SW480 (cell line): Measurements from ENCODE around the gene USPL1.
"Not testable (repeated sequence)": the region's sequence is repeated elsewhere in the genome, so short reads cannot be mapped to it uniquely, and the experiment has no call there.

Source experiments
- DNase-seq: peaks from one replicate; pipeline ENCODE4 v3.0.0-alpha.2; 2016; ENCODE audit warnings: low spot score

Gene USPL1

GRCh38 chr13:30616927-30617314 is 799 bp upstream of the USPL1 start:
- peak; percentile 97 for DNase-seq

DNA sequence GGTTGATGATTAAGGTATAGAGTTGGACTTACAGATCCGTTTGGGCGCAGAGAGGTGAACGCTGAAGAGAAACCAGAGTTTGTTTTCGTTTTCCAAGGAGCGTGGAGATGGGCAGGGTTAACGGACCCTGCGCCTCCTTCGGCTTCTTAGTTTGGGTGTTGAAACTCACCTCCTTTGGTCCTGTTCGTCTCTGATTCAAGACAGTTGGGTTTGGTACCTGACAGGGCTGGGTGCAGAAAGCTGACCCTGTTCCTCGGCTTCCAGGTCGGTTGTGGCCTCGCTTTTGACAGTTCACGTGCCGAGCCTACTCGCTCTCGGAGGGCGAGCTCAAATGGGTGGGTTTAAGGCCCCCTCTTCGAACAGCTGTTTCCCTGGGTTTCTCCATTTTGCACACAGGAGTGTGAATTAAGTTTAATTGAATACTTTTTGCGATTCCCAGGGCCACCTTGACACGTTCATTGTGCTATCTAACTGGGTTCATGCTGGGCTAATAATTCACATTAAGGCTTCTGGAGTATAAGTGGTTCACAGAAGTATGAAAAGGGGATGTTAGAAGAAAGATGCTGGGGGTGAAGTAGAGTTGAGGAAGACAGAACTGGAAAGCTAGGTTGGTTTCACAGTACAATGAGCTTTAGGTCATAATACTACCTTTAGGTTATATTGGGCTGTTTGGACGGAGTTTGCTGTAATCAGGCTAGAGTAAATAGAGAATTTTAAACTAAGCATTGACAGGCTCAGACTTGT is 638 bp downstream of the USPL1 start:
- DNase-seq = no peak

DNA sequence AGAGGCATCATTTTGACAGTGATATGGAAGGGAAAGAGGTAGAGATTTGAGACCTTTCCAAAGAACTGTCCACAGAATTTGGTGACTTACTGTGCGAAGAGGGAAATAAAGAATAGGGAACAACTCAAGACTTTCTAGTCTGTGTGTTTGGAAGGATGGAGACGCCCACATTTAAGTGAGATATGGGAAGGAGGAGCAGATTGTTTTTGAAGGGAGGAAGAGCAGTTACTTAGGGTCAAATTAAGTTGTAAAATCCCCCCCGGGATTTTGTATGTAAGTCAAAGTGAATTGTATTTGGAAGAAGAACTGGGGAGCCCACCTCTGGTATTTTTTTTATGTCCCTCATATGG is 1.2 kb downstream of the USPL1 start:
- DNase-seq = no peak

DNA sequence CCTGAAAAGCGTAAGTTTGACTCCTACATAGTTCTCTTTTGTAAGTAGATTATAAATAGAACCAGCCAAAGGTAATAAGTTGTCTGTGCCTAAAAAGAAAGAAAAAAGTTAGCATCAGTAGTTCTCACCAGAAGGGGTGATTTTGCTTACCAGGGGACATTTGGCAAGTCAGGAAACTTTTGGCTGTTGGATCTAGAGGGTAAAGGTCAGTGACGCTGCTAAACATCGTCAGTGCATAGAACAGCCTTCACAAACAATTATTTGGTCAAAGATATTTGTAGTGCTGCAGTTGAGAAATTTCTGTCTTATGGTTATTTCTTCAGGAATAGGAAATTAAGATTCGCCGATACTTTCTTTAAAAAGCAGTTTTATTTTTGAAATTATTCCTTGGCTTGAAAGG is 2.0 kb downstream of the USPL1 start:
- no peak for DNase-seq

GRCh38 chr13:30620941-30621340 is 3.2 kb downstream of the USPL1 start:
- DNase-seq = no peak

DNA sequence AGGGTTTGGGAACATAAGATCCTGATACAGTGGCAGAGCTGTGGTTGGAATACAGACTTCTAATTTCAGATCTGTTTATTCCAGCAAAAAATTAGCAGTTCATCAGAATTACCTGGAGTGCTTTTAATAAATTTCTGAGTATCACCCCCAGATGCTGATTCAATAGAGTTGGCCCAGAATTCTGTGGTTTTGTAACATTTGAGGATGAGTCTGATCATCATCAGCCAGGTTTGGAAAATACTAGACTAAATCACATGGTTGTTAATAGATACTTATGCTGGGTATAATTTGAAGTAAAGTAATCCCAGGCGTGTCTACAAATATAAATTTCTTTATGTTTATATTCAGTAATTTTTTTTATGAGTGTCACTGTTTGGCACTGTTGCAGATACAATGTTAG is 4.8 kb downstream of the USPL1 start:
- DNase-seq = no peak

DNA sequence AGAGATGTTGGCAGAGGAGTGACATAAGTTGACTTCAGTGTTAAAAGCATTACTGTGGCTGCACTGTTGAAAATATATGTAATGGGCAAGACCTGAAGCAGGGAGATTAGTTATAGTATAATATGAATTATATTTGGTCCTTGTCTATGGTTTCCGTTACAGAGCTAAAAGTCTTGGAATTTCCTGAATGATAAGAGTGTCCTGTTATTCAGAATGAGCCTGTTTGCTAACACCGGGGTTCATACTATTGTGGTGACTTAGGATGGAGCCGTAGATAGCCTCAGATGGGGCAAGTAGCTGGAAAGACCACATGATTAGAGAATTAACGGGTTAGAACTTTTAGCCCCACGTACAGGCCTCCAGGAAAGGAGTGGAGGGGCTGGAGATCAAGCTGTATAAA is 5.7 kb downstream of the USPL1 start:
- no peak for DNase-seq

DNA sequence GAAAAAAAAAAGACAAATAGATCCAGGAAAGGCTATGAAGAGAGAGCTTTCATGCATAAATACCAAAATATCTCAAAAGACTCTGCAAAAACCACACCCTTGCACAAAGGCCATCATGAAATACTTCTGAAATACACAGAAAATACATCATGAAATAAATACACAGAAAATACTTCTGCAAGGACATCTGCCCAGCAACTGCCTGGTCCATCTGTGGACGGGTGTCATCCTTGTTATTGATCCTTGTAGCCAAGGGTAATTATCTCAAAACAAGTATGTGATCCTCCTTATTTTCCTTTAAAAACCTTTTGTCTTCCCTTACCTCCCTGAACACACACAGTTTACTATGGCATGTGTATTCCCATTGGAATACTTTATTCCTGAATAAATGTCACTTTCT is 6.9 kb downstream of the USPL1 start:
- DNase-seq = no peak

DNA sequence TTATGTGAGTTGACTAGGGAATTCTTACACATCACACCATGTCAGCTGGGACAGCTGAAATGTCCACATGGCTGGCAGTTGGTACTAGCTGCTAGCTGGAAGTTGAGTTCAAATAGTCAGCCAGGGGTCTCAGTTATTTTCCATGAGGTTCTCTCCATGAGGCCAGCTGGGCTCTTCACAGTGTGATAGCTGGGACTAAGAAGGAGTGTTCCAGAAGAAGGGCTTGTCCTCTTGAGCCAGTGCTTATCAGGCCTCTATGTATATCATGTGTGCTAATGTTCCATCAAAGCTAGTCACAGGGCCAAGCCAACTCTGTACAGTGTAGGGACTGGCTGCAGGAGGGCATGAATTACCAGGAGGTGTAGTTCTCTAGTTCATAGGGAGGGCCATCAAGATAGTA is 11.8 kb downstream of the USPL1 start:
- DNase-seq = no peak

DNA sequence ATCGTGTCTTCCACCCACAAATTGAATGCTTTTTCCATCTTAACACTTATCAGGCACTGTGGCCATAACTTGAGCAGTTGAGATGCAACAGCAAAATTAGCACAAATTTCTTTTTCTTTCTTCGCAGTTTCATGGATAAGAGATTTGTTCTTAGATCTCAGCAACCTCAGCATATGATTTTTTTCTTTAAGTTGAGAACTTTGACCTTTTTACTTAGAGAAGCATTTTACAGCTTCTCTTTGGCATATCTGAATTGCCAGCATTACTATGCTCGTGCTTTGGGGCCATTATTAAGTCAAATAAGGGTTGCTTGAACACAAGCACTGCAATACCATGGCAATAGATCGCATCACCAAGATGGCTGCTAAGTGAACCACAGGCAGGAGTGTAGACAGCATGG is 16.1 kb downstream of the USPL1 start:
- no peak for DNase-seq

DNA sequence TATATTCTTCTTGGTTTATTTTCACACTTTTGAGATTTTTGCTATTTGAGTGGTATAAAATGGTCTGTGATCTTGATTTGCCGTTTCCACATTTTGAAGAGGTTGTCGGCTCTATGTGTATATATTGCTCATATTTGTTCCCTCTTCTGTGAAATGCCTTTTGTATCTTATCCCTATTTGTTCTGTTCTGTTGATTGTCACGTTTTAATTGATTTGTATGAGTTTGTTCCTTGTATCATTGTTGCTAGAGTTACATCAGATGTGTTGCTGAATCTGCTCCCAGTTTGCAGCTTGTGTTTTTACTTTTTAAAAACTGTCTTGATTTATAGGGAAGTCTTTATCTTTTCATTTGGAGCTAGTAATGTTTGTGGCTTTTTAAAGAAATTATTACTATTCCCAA is 17.1 kb downstream of the USPL1 start:
- no peak for DNase-seq

DNA sequence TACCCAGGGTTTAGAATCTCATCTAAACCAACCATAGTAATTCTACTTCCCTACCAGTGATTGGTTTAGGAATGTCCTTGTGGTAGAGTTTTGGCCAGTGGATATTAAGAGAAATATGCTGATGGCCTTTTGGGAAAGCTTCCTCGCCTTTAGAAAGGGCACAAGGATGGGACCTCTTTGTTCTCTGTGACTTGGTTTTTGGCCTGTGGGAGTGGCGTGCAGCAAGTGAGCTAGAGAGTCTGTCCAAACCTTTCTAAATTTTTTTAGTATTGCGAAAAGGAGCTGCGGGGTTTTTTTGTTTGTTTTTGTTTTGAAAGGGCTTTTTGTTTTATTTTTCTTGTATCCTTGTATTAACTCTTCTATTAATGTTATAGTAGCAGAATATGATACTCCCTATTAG is 20.6 kb downstream of the USPL1 start:
- DNase-seq = no peak

- no peak for DNase-seq
These were observed 22.0 kb downstream of the USPL1 start for GRCh38 chr13:30639671-30640070.

GRCh38 chr13:30641173-30641572 is 23.5 kb downstream of the USPL1 start:
- DNase-seq = not testable (repeated sequence)

DNA sequence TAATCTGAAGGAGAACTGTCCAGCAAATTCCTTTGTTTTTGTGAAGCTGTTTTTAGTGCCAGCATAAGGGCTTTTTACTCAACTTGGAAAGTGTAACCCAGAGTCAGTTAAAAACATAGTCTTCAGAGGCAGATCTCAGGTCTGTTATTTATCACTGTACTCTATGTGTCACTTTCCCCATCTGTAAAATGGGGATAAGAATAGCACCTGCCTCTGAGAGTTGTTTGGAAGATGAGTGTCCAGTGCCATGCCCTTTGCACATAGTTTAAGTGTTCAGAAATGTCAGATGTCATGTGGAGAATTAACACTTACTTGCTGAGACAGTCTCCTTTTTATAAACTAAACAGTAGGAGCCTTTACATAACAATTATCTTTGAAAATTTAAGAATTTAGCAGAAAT is 27.9 kb downstream of the USPL1 start:
- no peak for DNase-seq

- no peak for DNase-seq
These were observed 29.7 kb downstream of the USPL1 start for GRCh38 chr13:30647420-30647819.

DNA sequence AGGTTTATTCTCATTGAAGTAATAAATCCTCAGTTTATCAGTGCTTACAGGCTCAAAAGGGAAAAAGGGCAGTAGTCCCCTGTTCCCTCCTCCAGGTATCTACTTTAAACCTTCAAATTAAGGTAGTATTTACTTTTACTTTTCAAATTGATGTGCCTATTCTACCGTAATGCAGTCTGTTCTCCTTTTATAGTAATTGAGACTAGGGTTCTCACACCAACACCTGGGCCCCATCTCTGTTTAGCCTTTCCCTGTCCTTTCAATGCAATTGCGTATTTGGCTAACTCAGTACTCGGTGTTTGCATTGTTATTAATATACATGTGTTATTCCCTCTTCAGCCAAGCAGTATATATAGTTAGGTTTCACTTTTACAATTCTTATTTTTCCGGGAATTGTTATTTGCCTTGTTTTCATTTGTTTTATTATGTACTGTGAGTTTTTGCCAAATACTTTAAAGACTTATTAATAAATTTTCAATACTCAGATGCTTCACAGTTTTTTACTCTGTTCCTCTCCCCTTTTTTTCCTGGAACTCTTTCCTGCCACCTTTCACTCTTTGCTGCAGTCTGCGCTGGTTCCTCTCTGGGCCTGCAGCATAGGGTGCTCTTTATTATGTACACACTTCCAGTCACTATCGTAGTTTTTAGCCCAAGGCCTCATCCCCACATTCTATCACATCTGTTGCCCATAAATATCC is 30.3 kb downstream of the USPL1 start:
- DNase-seq = no peak

DNA sequence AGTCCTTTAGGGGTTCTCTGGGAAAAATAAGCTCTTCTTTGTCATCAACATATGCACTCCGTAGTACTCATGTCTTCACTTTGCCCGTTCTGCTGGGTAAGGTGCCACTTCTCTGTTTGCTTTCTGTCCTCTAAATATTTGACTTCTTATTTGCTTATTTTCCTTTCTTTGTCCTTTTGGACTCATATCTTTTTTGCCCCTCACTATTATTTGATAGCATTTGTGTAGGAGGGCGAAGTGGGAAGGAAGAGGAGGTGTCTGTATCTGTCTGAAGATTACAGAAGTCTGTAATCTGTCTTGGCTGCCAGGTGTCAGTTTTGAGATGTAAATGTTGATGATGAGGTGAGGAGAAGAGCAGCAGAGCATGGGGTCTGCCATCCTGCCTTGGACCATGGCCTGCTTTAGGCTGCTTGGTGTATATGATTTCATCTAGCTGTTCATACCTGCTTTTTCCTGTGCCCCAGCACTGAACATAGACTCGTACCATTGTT is 30.8 kb downstream of the USPL1 start:
- no peak for DNase-seq

GRCh38 chr13:30651648-30652047 is 33.9 kb downstream of the USPL1 start:
- not testable (repeated sequence) for DNase-seq

DNA sequence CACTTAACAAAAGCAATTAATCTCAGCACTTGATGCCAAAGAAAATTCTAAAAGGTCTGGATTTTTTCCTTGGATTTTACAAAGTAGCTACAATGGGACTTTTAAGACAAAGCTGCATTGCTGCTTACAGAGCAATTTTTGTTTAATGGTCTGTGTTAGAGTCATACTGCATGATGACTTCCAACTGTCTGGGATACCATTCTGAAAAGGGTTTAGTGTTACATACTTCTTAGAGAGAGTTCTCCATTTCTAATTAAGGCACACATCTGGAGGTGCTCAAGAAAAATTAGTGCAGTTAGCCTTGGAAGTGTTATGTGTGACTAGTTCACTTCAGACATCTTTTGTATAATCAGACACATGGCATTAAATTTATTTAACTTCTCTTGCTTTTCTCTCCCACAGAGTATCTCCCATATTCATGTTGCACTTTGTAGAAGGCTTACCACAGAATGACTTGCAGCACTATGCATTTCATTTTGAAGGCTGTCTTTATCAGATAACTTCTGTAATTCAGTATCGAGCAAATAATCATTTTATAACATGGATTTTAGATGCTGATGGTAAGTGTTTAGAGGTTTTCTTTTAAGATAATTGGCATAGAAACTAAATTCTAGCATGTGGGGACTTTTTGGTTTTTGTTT is 35.1 kb downstream of the USPL1 start:
- no peak for DNase-seq

GRCh38 chr13:30654430-30654829 is 36.7 kb downstream of the USPL1 start:
- DNase-seq = no peak

GRCh38 chr13:30656178-30656577 is 38.5 kb downstream of the USPL1 start:
- no peak for DNase-seq

DNA sequence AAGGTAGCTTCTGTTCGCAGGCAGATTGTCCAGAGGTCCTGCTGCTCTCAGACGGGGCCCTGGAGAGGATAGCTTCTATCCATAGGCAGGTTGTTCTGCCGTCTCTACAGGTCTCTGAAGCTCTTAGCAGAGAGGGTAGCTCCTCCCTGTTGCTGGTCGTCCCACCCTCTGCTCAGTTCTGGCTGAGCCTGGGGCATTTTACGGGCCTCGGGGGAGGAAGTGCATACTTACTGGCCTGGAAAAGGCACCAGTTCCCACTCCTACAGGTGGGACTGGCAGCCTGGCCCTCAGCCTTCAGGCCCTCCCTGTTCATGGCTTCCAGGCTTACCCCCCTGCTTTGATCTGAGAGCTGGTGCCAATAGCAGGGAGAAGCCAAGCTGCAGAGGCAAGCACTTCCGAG is 42.3 kb downstream of the USPL1 start:
- DNase-seq = no peak
